Measurements from ENCODE around the gene XPR1. TPM values are rescaled to one million over a fixed set of nuclear protein-coding genes. Genes with fewer than 3 reads are reported as not detected.
"Not testable (repeated sequence)": the region's sequence is repeated elsewhere in the genome, so short reads cannot be mapped to it uniquely, and the experiment has no call there.

XPR1 gene
- total RNA-seq, 4 donors from 2014 or later: 7.8 to 119 (median 75.3) TPM

- in situ Hi-C loops (cut with MboI; ENCODE audit: low pct_ligation_motif_present in 1 of 4, low pct_unique_long_range_greater_than_20kb in 1 of 4, low sequenced_read_pairs in 3 of 4): no loop called here
- no peaks in the 10 kb centered on the region for H3K36me3 ChIP-seq
- 97 to 100% methylated on average over 1 of the region's 1 CpG for WGBS, 2 donors (ENCODE audit: low coverage in 1 of 2)
Observed at GRCh38 chr1:180696361-180696760, 64.5 kb downstream of the XPR1 start.

DNA sequence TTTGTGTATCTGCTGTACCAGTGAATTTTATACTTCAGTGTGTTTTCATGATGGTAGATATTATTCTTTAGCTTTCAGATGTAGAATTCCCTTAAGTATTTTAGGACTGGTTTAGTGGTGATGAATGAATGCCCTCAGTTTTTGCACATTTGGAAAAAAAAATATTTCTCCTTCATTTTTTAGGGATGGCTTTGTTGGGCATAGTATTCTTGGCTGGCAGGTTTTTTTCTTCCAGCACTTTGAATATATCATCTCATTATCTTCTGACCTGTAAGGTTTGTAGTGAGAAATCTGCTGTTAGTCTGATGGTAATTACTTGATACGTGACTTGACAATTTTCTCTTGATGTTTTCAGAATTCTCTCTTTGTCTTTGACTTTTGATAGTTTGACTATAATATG is 66.8 kb downstream of the XPR1 start:
- intact Hi-C loops (cut with DNase I; ENCODE audit: low total_unique reads): no loop called here
- Histone ChIP-seq H3K36me3 (no peaks in the 10 kb centered on the region), H3K4me3 (no peak overlapping the region), H3K27ac (no peak overlapping the region), H3K9me3 (peaks cover 17 to 26% of the 10 kb centered on the region in 2 donors), H3K4me1 (no peaks in the 10 kb centered on the region), H3K27me3 (no peaks in the 10 kb centered on the region)
- WGBS, 2 donors (ENCODE audit: low coverage in 1 of 2): 93 to 100% methylated on average over 1 of the region's 1 CpG
- TF ChIP-seq EP300 (IDR thresholded peaks at IDR 0.05; ENCODE audit: low read depth): no peak
- TF ChIP-seq POLR2AphosphoS5 (IDR thresholded peaks at IDR 0.05): no peak
- TF ChIP-seq POLR2A (IDR thresholded peaks at IDR 0.05): no peak
- TF ChIP-seq, protein P1, sequence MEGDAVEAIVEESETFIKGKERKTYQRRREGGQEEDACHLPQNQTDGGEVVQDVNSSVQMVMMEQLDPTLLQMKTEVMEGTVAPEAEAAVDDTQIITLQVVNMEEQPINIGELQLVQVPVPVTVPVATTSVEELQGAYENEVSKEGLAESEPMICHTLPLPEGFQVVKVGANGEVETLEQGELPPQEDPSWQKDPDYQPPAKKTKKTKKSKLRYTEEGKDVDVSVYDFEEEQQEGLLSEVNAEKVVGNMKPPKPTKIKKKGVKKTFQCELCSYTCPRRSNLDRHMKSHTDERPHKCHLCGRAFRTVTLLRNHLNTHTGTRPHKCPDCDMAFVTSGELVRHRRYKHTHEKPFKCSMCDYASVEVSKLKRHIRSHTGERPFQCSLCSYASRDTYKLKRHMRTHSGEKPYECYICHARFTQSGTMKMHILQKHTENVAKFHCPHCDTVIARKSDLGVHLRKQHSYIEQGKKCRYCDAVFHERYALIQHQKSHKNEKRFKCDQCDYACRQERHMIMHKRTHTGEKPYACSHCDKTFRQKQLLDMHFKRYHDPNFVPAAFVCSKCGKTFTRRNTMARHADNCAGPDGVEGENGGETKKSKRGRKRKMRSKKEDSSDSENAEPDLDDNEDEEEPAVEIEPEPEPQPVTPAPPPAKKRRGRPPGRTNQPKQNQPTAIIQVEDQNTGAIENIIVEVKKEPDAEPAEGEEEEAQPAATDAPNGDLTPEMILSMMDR (IDR thresholded peaks at IDR 0.05): no peak
- no peak for DNase-seq
- in situ Hi-C loops (cut with MboI; ENCODE audit: low pct_ligation_motif_present in 1 of 4, low pct_unique_long_range_greater_than_20kb in 1 of 4, low sequenced_read_pairs in 3 of 4): no loop called here

More at GRCh38 chr1:180696361-180696760, 64.5 kb downstream of the XPR1 start:
- Histone ChIP-seq H3K4me1 (peaks cover 0 to 2% (median 0%) of the 10 kb centered on the region in 4 donors), H3K4me3 (no peak overlapping the region), H3K27me3 (no peaks in the 10 kb centered on the region), H3K9me3 (peaks cover 12 to 20% of the 10 kb centered on the region in 2 donors), H3K27ac (no peak overlapping the region)
- no peak for DNase-seq
- intact Hi-C loops (cut with DNase I; ENCODE audit: low total_unique reads): no loop called here
- TF ChIP-seq, protein P1 (IDR thresholded peaks at IDR 0.05): no peak
- TF ChIP-seq EP300 (IDR thresholded peaks at IDR 0.05; ENCODE audit: low read depth) (no peak), POLR2AphosphoS5 (IDR thresholded peaks at IDR 0.05) (no peak), POLR2A (IDR thresholded peaks at IDR 0.05) (no peak)

DNA sequence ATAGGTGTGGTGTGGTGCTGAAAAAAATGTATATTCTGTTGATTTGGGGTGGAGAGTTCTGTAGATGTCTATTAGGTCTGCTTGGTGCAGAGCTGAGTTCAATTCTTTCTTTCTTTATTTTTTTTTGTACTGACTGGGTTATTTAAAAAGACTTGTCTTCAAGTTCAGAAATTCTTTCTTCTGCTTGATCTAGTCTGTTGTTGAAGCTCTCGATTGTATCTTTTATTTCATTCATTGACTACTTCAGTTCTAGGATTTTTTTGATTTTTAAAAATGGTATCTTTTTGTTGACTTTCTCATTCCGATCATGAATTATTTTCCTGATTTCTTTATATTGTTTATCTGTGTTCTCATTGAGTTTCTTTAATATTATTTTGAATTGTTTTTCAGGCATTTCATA is 70.6 kb downstream of the XPR1 start:
- 97 to 100% methylated on average over 1 to 2 of the region's 2 CpGs for WGBS, 2 donors (ENCODE audit: low coverage in 1 of 2)
- DNase-seq; H3K36me3 ChIP-seq; H3K4me1 ChIP-seq; H3K27me3 ChIP-seq; intact Hi-C loops (cut with DNase I; ENCODE audit: low total_unique reads); H3K4me3 ChIP-seq; H3K27ac ChIP-seq; in situ Hi-C loops (cut with MboI; ENCODE audit: low pct_ligation_motif_present in 1 of 4, low pct_unique_long_range_greater_than_20kb in 1 of 4, low sequenced_read_pairs in 3 of 4): not testable (repeated sequence)
- peaks cover 17 to 19% of the 10 kb centered on the region in 2 donors for H3K9me3 ChIP-seq

DNA sequence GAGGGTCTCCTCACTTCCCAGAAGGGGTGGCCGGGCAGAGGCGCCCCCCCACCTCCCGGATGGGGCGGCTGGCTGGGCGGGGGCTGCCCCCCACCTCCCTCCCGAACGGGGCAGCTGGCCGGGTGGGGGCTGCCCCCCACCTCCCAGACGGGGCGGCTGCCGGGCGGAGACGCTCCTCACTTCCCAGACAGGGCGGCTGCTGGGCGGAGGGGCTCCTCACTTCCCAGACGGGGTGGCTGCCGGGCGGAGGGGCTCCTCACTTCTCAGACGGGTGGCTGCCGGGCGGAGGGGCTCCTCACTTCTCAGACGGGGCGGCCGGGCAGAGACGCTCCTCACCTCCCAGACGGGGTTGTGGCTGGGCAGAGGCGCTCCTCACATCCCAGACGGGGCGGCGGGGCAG is 78.9 kb downstream of the XPR1 start:
- H3K27me3 ChIP-seq; H3K36me3 ChIP-seq; DNase-seq; H3K4me3 ChIP-seq; H3K9me3 ChIP-seq; H3K4me1 ChIP-seq; intact Hi-C loops (cut with DNase I; ENCODE audit: low total_unique reads); H3K27ac ChIP-seq; in situ Hi-C loops (cut with MboI; ENCODE audit: low pct_ligation_motif_present in 1 of 4, low pct_unique_long_range_greater_than_20kb in 1 of 4, low sequenced_read_pairs in 3 of 4): not testable (repeated sequence)
- 97% methylated on average over 29 of the region's 30 CpGs; no CpG with 5 or more reads in 1 of the 2 donors for WGBS, 2 donors (ENCODE audit: low coverage in 1 of 2)

DNA sequence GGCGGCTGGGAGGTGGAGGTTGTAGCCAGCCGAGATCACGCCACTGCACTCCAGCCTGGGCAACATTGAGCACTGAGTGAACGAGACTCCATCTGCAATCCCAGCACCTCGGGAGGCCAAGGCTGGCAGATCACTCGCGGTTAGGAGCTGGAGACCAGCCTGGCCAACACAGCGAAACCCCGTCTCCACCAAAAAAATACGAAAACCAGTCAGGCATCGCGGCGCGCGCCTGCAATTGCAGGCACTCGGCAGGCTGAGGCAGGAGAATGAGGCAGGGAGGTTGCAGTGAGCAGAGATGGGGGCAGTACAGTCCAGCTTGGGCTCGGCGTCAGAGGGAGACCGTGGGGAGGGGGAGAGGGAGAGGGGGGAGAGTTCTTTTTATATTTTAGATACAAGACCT is 79.4 kb downstream of the XPR1 start:
- 98 to 100% methylated on average over 2 to 18 of the region's 19 CpGs for WGBS, 2 donors (ENCODE audit: low coverage in 1 of 2)
- intact Hi-C loops (cut with DNase I; ENCODE audit: low total_unique reads); DNase-seq: not testable (repeated sequence)

DNA sequence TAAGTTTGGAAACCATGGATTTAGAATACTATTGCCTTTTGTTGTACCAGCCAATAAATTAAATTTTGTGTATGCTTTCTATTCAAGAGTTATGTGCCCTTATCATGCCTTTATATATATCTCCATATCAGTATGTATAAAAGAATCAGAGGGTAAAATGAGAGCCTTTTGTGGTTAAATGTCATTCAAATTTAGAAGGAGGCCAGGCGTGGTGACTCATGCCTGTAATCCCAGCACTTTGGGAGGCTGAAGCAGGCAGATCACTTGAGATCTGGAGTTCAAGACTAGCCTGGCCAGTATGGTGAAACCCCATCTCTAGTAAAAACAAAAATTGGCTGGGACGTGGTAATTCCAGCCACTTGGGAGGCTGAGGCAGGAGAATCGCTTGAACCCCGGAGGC is 88.9 kb downstream of the XPR1 start:
- Histone ChIP-seq H3K27me3 (no peaks in the 10 kb centered on the region), H3K9me3 (no peaks in the 10 kb centered on the region), H3K4me3 (no peak overlapping the region), H3K4me1 (no peaks in the 10 kb centered on the region), H3K27ac (no peak overlapping the region), H3K36me3 (no peaks in the 10 kb centered on the region)
- in situ Hi-C loops (cut with MboI; ENCODE audit: low pct_ligation_motif_present in 1 of 4, low pct_unique_long_range_greater_than_20kb in 1 of 4, low sequenced_read_pairs in 3 of 4) (no loop called here), intact Hi-C loops (cut with DNase I; ENCODE audit: low total_unique reads) (no loop called here)
- WGBS, 2 donors (ENCODE audit: low coverage in 1 of 2): 91 to 92% methylated on average over 4 of the region's 4 CpGs
- TF ChIP-seq EP300 (IDR thresholded peaks at IDR 0.05; ENCODE audit: low read depth) (no peak), POLR2A (IDR thresholded peaks at IDR 0.05) (no peak), POLR2AphosphoS5 (IDR thresholded peaks at IDR 0.05) (no peak)
- TF ChIP-seq, protein P1 (IDR thresholded peaks at IDR 0.05): no peak
- no peak for DNase-seq

More for the DNA sequence above, 79.4 kb downstream of the XPR1 start:
- H3K9me3 ChIP-seq; H3K36me3 ChIP-seq; H3K27me3 ChIP-seq; in situ Hi-C loops (cut with MboI; ENCODE audit: low pct_ligation_motif_present in 1 of 4, low pct_unique_long_range_greater_than_20kb in 1 of 4, low sequenced_read_pairs in 3 of 4); H3K4me3 ChIP-seq; H3K4me1 ChIP-seq; H3K27ac ChIP-seq: not testable (repeated sequence)

Data from transverse colon (tissue), 4 donors.